Stromal cell of bone marrow (primary cell): ENCODE results near the gene SPARC.

ENCODE experiments used
- DNase-seq: peaks from one replicate; pipeline ENCODE4 v3.0.0-alpha.2; 2012; ENCODE audit warnings: low read depth

Gene SPARC

DNA sequence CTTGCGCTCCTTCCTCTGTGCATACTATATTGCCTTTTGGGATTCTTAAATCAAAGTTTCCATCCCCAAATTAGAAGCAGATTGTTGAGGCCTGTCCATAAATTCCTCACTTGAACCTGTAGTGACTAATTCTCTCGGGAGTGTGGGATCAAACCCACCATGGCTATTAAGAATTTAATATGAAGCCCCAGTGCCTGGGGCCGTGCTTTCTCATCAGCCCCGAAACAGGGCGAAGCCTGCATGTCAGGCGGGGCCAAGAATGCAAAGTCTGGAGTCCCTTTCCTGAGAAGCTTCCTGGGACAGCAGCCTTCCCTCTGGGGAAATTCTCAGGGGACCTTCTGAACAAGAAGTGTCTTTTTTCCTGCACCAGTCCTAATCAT is 66.3 kb downstream of the SPARC start:
- no peak for DNase-seq

DNA sequence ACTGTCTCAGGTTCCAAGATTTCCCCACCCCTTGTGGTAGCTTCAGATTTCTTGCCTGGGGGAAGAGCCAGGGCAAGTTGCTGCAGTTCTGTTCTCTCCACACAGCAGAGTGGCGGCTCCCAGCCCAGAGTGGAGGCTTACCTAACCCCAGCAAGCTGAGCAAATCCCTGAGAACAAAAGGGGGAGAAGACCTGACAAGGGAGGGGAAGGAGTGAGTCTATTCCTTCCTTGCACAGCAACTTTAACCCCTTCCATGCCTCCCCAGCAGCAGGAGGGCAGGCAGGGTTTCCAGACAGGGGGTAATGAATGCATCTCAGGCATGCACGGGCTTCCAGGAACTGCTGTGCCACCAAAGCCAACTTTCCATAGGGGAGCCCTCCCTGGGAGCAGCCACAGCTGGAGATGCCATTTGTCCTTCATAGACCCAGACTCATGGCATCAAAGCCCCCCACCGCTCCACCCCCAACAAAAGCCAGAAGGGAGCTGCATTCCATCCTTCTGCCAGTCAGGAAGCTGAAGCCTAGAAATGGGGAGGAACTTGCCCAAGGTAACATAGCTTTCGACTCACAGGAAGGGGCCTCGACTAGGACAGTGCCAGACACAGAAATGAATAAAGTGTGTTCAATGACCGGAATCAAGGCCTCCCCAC is 66.8 kb downstream of the SPARC start:
- DNase-seq: no peak

DNA sequence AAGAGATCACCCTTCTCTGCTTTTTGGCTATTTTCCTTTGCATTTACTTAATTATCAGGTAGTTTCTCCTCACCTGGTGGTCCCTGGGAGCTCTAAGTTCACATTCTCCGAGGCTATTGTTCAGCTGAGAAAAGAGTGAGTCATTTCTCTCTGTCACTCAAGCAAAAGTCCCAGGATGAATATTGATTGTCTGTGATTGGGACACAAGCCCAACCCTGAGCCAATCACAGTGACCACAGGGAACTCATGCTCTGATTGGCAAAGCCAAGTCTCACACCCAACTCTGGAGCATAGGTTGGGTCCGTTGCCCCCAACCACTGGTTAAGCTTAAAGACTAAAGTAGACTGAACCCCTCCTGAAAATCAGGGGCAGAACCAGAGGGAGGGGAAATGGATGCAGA is 67.8 kb downstream of the SPARC start:
- no peak for DNase-seq

DNA sequence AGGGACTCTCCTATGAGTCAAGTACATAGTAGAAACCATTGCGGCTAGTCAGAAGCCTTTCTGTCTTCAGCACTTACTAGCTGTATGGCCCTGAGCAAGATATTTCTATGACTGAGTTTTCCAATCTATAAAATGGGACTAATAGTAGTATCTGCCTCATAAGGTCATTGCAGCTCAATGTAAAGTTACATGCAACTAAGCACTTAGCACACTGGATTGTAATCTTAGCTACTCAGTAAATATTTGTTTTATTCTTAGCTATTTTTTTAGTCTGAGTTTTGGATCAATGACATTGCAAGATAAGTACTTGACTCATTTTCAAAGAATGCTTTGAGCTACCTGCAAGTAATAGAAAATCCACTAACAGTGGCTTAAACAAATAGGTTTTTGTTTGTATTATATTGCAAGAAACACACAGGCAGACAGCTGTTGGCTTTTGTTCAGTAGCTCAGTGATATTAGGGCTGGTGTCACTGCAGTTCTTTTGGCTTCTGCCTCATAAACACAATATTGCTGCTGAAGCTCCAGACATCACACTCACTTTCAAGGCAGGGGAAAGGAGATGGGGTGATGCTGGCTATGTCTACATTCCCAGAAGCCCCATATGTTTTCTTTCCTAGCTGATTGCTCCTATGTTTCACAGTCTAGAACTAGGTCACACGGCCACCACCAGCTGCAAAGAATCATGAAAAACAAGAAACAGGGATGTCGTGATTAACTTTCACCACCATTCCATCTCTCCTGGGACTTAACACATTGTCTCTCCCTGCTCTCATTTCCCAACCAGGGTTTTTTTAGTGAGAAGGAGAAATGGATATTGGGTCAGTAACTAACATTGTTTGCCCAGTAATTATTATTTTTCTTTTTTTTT is 68.6 kb downstream of the SPARC start:
- no peak for DNase-seq

DNA sequence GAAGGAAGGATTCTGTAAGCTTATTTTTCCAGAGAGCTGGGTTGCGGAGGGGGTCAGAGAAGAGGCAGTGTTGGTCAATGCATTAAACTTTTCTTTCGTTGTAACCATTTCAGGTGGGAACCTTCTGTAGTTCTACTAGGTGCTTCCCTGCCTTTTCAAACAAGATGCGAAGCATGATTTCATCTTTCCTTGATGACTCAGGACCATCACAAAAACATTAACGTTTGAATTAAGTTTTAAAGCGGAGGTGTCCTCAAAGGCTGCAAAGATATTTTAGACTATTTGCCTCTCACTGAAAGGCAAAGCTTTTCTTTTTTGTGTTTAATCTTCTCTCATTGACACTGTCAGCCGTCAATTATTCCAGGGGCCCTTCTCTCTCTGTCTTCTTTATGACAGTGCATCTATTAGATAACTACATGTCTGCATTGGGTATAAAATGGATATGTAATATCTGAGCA is 69.3 kb downstream of the SPARC start:
- DNase-seq: no peak

DNA sequence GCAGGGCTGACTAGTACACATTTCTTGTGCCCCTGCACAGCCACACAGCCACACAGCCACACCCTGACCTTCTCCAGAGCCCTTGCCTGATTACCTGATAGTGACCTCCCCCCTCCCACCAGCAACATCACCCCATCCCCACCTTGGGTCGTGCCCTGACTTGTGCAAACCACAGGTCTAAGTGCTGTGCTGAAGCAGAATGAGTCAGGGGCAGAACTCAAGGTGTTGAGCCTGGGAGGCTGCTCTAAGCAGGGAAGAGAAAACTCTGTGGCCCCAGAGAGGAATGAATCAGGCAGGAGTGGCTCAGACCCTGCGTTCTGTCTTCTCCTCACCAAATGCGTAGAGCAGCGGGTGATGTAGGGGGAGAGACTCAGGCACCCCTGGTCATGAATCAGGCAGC is 71.3 kb downstream of the SPARC start:
- no peak for DNase-seq

DNA sequence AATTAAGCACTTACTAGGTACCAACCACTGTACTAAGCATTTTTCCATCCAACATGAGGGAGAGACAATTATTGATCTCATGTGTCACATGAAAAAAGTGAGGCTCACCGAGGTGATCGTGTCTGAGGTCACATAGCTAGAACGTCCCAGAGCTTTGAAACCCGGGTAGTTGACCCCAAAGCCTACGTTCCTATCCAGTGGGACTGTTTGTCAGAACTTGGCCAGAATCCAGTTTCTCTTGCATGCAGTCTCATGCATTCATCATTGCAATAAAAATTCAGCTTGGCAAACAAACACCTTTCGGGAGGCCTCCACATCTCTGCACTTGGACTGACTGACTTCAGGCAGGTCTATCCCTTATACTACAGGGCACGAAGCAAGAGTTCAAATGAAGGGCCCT is 72.2 kb downstream of the SPARC start:
- DNase-seq: no peak

DNA sequence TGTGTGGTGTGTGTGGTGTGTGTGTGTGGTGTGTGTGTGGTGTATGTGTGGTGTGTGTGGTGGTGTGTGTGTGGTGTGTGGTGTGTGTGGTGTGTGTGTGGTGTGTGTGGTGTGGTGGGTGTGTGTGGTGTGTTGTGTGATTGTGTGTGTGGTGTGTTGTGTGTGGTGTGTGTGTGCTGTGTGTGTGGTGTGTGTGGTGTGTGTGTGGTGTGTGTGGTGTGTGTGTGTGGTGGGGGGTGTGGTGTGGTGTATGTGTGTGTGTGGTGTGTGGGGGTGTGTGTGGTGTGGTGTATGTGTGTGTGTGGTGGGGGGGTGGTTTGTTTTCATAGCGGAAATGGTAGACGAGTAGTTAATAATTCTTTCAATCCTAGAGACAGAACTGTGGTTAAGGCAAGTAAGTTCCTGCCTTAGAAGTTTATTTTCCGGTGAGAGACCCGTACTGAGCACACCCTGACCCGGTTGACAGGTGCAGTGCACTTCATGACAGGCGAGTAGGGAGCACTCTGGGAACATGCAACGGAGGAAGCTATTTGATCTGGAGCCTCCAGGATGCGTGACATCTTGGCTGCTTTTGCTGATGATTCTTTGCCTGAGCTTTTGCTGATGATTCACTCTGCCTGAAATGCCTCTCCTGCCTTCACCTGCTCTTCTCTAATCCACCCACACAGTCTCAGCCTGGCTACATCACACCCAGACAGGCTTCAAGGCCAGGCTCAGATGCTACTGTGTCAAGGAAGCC is 73.9 kb downstream of the SPARC start:
- no peak for DNase-seq

DNA sequence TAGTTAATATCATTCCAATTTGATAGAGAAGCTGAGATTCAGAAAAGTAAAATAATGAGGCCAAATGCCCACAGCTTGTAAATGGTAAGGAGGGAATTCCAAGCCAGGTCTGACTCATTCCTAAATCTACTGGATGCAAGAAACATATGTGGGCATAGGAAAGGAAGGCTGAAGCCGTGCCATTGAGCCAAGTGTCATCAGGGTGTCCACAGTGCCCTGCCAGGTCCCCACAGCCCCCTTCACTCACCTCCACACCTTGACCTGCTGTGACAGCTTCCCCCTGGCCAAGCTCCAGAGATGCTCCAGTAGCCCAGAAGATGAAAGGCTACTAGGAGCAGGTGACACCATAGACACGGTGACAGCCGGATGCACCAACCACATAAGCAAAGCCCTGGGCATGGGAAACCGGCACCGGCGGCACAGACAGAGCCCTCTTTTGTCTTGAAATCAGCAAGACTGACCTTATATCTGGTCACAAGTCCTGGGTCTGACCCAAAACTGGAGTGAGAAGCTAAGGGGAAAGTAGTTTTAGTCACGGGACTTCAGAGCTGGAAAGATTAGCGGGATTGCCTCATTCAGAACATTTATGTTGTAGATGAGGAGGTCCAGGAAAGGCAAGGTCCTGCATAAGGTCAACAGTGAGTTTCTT is 75.5 kb downstream of the SPARC start:
- DNase-seq: no peak
